ENCODE measurements around the gene KCNJ14. TPM values are rescaled to one million over a fixed set of nuclear protein-coding genes. Genes with fewer than 3 reads are reported as not detected.

Gene KCNJ14
- total RNA-seq, 1 donor from 2014 or later = 2.0 TPM

DNA sequence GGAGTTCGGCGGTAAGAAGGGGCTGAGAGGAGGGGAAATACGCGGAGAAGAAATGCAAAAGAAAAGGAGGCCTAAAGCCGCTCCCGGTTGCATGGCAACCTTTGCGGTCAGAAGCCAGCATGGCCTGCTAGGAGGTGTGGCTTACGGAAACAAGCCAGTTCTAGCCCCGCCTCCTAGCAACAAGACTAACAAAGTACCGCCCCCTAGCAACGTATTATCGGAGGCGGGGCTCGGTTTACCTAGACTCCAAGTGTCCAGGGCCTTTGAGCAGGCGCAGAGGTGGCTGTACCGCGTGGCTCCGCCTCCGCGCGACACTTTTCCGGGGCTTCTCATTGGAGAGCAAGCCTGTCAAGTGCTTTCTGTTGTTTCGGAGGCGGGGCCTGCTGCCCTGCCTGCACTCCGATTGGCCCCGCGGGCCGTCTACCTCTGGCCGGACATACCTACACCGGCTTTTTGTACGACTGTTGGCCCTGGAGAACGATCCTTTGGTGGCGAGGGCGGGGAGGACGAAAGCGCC lies 13.5 kb downstream of the KCNJ14 start:
- Mint-ChIP-seq H3K36me3 (ENCODE audit: insufficient read depth) (peaks cover 20% of the 10 kb centered on the region), H3K4me3 (ENCODE audit: low read depth) (peak overlapping the region; percentile 92), H3K27ac (peak overlapping the region; percentile 98), H3K9me3 (ENCODE audit: low read depth) (no peaks in the 10 kb centered on the region), H3K27me3 (no peaks in the 10 kb centered on the region), H3K4me1 (ENCODE audit: low read depth) (peaks cover 7% of the 10 kb centered on the region)
- TF ChIP-seq CTCF (IDR thresholded peaks at IDR 0.05; ENCODE audit: unreplicated experiment) = no peak
- DNase-seq (ENCODE audit: low spot score, unreplicated experiment) = peak; percentile 98

DNA sequence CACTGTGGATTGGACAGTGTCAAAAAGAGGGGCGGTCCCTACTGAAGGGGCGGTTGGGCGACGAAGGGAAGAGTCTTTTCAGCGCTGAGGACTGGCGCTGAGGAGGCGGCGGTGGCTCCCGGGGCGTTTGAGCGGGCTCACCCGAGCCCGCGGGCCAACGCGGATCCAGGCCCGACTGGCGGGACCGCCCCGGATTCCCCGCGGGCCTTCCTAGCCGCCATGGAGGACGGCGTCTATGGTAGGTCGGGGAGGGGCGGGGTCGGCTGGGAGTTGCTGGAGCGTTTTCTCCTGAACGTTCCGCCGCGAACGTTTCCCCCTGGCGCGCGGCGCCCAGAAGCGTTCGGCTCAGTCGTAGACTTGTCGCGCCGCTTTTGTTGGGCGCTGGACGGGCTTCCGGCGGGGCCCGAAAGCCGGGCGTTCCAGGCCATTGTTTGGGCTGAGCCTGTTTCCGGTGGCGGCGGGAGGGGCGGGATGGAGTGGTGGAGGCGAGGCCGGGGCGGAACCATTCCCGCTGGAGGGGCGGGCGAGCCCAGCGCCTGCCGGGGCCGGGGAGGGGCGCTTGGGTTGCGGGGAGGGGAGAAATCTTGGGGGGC lies 14.0 kb downstream of the KCNJ14 start, which contains the start of gene CYTH2:
TSS of gene CYTH2 (plus strand) at position 81 of the 593 bp plus-strand sequence. CDS start at position 220, 139 bp downstream.
- Mint-ChIP-seq H3K36me3 (ENCODE audit: insufficient read depth) (peaks cover 21% of the 10 kb centered on the region), H3K9me3 (ENCODE audit: low read depth) (no peaks in the 10 kb centered on the region), H3K4me1 (ENCODE audit: low read depth) (peaks cover 7% of the 10 kb centered on the region), H3K27me3 (no peaks in the 10 kb centered on the region), H3K27ac (peak within 1 kb of the TSS; percentile 98), H3K4me3 (ENCODE audit: low read depth) (peak within 1 kb of the TSS; percentile 92)
- DNase-seq (ENCODE audit: low spot score, unreplicated experiment) = peak; percentile 71
- TF ChIP-seq CTCF (IDR thresholded peaks at IDR 0.05; ENCODE audit: unreplicated experiment) = no peak

GRCh38 chr19:48469934-48470680 lies 14.7 kb downstream of the KCNJ14 start:
- TF ChIP-seq CTCF (IDR thresholded peaks at IDR 0.05; ENCODE audit: unreplicated experiment) = no peak
- Mint-ChIP-seq H3K27ac (peak overlapping the region; percentile 94), H3K4me1 (ENCODE audit: low read depth) (peaks cover 7% of the 10 kb centered on the region), H3K36me3 (ENCODE audit: insufficient read depth) (peaks cover 25% of the 10 kb centered on the region), H3K9me3 (ENCODE audit: low read depth) (no peaks in the 10 kb centered on the region), H3K27me3 (no peaks in the 10 kb centered on the region), H3K4me3 (ENCODE audit: low read depth) (peak overlapping the region; percentile 92)
- DNase-seq (ENCODE audit: low spot score, unreplicated experiment) = no peak

GRCh38 chr19:48470856-48471255 lies 15.5 kb downstream of the KCNJ14 start:
- H3K4me1 Mint-ChIP-seq (ENCODE audit: low read depth) = peaks cover 7% of the 10 kb centered on the region
- H3K9me3 Mint-ChIP-seq (ENCODE audit: low read depth) = no peaks in the 10 kb centered on the region
- H3K4me3 Mint-ChIP-seq (ENCODE audit: low read depth) = peak overlapping the region; percentile 92
- H3K27me3 Mint-ChIP-seq = no peaks in the 10 kb centered on the region
- peaks cover 28% of the 10 kb centered on the region for H3K36me3 Mint-ChIP-seq (ENCODE audit: insufficient read depth)
- H3K27ac Mint-ChIP-seq = peak overlapping the region; percentile 94
- no peak for DNase-seq (ENCODE audit: low spot score, unreplicated experiment)
- no peak for TF ChIP-seq CTCF (IDR thresholded peaks at IDR 0.05; ENCODE audit: unreplicated experiment)

- TF ChIP-seq CTCF (IDR thresholded peaks at IDR 0.05; ENCODE audit: unreplicated experiment) = no peak
- peak overlapping the region; percentile 67 for H3K27ac Mint-ChIP-seq
- H3K36me3 Mint-ChIP-seq (ENCODE audit: insufficient read depth) = peaks cover 32% of the 10 kb centered on the region
- H3K4me1 Mint-ChIP-seq (ENCODE audit: low read depth) = peaks cover 7% of the 10 kb centered on the region
- no peak overlapping the region for H3K4me3 Mint-ChIP-seq (ENCODE audit: low read depth)
- no peak for DNase-seq (ENCODE audit: low spot score, unreplicated experiment)
- no peaks in the 10 kb centered on the region for H3K9me3 Mint-ChIP-seq (ENCODE audit: low read depth)
- no peaks in the 10 kb centered on the region for H3K27me3 Mint-ChIP-seq
Observed at GRCh38 chr19:48471836-48472235, 16.5 kb downstream of the KCNJ14 start.

All from progenitor cell of endocrine pancreas (in vitro differentiated cells).